Right lobe of liver (tissue), 4 donors: ENCODE measurements around the gene PLVAP.

Experiments
- CTCF ChIP-seq, 4 donors: fragments of 200-600 bp in 3 of 4; fragments of 450-650 bp in 1 of 4; IDR thresholded peaks; one replicate each; pipeline versions ENCODE4 v1.5.1 to v1.8.0; 2016 to 2022; ENCODE audit warnings: antibody characterized with exemption in 4 of 4, mild to moderate bottlenecking in 2 of 4
- POLR2A ChIP-seq: fragments of 450-650 bp; IDR thresholded peaks from one replicate; pipeline ENCODE4 v1.6.1; 2017; ENCODE audit warnings: antibody characterized with exemption, mild to moderate bottlenecking
- donor health status: DM: no; HTN: no; CAD: no.
- donor health status: DM: no; HTN: no; CAD: no.
- donor health status: DM: no; HTN: yes; CAD: no.

GRCh38 chr19:17391371-17392151, 14.4 kb upstream of the PLVAP start:
- TF ChIP-seq CTCF (IDR thresholded peaks at IDR 0.05) (no peak), POLR2A (no peak)
